Mammary epithelial cell (primary cell): Measurements from ENCODE around the gene MINAR2.

Source experiments
- EZH2 ChIP-seq: IDR thresholded peaks from 2 replicates; pipeline ENCODE4 v1.6.1; 2012; ENCODE audit warnings: low read length, inconsistent platforms, borderline replicate concordance
- TF ChIP-seq, protein P1 (sequence below), 2 donors: IDR thresholded peaks in 1 of 2; conservative IDR thresholded peaks in 1 of 2; 2 replicates each; pipeline ENCODE4 v1.5.1; 2011 to 2012; ENCODE audit warnings: inconsistent platforms in 2 of 2, low read length in 2 of 2, mild to moderate bottlenecking in 2 of 2, control low read depth in 1 of 2, low read depth in 1 of 2; ENCODE audit not compliant: insufficient read depth in 1 of 2; ENCODE audit errors: extremely low read depth in 1 of 2

- TF ChIP-seq, protein P1, sequence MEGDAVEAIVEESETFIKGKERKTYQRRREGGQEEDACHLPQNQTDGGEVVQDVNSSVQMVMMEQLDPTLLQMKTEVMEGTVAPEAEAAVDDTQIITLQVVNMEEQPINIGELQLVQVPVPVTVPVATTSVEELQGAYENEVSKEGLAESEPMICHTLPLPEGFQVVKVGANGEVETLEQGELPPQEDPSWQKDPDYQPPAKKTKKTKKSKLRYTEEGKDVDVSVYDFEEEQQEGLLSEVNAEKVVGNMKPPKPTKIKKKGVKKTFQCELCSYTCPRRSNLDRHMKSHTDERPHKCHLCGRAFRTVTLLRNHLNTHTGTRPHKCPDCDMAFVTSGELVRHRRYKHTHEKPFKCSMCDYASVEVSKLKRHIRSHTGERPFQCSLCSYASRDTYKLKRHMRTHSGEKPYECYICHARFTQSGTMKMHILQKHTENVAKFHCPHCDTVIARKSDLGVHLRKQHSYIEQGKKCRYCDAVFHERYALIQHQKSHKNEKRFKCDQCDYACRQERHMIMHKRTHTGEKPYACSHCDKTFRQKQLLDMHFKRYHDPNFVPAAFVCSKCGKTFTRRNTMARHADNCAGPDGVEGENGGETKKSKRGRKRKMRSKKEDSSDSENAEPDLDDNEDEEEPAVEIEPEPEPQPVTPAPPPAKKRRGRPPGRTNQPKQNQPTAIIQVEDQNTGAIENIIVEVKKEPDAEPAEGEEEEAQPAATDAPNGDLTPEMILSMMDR (conservative IDR thresholded peaks at IDR 0.05 in 1 of 2, IDR thresholded peaks at IDR 0.05 in 1 of 2; ENCODE audit: extremely low read depth in 1 of 2, insufficient read depth in 1 of 2, low read depth in 1 of 2, low read length in 2 of 2) = no peak
- no peak for TF ChIP-seq EZH2
These were observed 55.5 kb downstream of the MINAR2 start for GRCh38 chr5:129803403-129803802.
